HG02763 (cell line): ENCODE measurements around the gene DNAJB2.
A peak's percentile ranks its signal among the peaks of the same experiment; 100 is the strongest.
"Not testable (repeated sequence)": the region's sequence is repeated elsewhere in the genome, so short reads cannot be mapped to it uniquely, and the experiment has no call there.

Experiments used
- ATAC-seq: cut with Tn5 transposase; IDR thresholded peaks from one replicate; pipeline ENCODE4 v1.9.1; 2021; ENCODE audit warnings: mild to moderate bottlenecking, moderate library complexity; ENCODE audit not compliant: unreplicated experiment

Gene DNAJB2

DNA sequence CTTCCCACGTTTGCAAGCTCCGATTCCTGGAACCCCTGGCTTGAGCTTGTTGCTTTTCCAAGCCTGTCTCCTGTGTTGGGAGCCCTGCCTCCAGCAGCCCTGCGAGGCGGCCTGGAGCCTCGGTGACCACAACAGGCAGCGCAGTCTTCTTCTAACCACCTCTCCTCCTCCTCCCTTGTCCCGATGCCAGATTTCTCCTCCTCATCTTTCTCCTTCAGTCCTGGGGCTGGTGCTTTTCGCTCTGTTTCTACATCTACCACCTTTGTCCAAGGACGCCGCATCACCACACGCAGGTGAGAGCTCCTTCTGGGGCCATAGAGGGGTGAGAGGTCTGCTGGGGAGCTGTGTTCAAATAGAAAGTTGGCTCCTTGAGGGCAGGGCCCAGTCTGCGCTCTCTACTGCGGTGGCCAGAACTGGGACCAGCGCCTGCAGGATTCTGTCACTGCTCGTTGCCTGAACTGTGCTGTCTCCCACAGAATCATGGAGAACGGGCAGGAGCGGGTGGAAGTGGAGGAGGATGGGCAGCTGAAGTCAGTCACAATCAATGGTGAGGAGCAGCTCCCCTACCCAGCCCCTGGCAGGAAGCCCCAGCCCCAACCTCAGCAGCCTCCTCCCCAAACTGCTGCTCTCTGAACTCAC, 3.9 kb downstream of the DNAJB2 start:
- no peak for ATAC-seq

DNA sequence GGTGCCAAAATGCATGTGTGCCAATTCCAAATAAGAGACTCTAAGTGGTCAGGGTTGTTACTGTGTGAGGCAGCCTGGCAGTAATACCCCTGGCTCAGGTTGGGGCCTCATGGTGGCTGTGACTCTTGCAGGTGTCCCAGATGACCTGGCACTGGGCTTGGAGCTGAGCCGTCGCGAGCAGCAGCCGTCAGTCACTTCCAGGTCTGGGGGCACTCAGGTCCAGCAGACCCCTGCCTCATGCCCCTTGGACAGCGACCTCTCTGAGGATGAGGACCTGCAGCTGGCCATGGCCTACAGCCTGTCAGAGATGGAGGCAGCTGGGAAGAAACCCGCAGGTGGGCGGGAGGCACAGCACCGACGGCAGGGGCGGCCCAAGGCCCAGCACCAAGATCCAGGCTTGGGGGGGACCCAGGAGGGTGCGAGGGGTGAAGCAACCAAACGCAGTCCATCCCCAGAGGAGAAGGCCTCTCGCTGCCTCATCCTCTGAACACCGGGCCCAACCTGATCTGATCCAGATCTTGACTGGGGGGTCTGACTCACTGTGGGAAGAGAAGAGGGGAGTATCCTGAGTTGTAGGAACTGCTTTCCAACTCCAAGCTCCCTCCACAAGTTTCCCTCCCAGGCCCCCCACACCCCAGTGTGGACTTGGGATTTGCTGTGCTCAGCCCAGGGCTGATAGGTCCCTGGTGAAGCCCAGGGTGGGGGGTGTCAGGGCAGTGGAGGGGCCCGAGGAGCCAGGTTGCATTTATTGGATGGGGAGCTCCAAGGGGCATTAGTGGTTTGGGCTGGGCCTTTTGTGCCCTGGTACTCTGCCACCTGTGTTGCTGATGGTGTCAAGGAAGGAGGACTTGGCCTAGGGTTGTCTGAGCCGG, 5.6 kb downstream of the DNAJB2 start:
- ATAC-seq, result no peak

- no peak for ATAC-seq
These were observed 6.2 kb downstream of the DNAJB2 start for GRCh38 chr2:219285373-219285735.

- no peak for ATAC-seq
These were observed 6.8 kb downstream of the DNAJB2 start for GRCh38 chr2:219285894-219286425.

DNA sequence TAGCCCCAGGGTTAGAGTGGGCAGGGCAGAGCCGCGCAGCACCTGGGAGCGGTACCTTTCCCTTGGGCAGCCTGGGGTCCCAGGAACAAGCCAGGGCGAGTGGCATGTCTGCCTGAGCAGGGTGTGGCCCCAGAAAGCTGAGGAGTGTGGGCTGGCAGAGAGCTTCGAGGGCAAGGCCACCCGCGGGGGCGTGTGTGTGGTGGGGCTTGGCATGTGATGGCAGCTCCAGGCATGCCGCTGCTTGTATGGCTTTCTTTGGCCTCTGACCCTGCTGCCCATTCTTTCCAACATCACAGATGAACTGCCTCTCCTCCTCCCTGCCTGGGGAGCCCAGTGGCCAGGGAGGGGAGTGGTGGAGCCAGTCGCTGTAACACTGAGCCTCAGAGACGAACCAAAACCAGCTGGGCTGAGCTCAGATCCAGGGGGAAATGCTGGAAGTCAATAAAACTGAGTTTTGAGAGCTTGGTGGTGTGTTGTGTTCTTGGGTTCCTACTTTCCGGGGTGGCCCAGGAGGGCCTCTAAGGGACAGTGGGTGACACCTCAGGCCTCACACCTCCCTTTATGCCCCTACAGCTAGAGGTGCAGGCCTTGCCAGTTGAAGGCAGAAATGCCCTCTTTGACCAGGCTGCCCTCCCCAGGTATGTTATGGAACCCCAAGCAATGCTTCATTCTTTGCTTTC, 7.4 kb downstream of the DNAJB2 start:
- no peak for ATAC-seq

DNA sequence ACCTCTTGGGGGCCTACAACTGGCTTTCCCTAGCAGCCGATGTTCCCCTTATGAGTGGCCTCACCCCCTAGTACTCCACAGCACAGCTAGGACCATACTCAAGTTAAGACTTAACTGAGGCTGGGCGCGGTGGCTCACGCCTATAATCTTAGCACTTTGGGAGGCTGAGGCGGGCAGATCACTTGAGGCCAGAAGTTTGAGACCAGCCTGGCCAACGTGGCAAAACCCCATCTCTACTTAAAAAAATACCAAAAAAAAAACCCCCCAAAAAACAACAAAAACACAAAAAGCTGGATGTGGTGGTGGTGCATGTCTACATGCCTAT, 7.9 kb downstream of the DNAJB2 start:
- not testable (repeated sequence) for ATAC-seq

- ATAC-seq, result no peak
These were observed 8.6 kb downstream of the DNAJB2 start for GRCh38 chr2:219287580-219288265.

DNA sequence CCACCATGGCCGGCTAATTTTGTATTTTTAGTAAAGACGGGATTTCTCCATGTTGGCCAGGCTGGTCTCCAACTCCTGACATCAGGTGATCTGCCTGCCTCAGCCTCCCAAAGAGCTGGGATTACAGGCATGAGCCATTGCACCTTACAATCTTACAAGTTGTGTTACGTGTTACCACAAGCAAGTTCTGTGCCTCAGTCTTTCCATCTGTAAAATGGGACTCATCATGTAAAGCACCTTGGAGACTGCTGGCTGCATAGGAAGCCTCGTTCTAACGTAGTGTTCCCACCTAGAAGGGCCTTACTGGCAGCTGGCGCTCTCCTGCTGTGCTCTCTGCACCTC, 10.0 kb downstream of the DNAJB2 start:
- ATAC-seq, result no peak

GRCh38 chr2:219289537-219290361, 10.6 kb downstream of the DNAJB2 start:
- no peak for ATAC-seq

DNA sequence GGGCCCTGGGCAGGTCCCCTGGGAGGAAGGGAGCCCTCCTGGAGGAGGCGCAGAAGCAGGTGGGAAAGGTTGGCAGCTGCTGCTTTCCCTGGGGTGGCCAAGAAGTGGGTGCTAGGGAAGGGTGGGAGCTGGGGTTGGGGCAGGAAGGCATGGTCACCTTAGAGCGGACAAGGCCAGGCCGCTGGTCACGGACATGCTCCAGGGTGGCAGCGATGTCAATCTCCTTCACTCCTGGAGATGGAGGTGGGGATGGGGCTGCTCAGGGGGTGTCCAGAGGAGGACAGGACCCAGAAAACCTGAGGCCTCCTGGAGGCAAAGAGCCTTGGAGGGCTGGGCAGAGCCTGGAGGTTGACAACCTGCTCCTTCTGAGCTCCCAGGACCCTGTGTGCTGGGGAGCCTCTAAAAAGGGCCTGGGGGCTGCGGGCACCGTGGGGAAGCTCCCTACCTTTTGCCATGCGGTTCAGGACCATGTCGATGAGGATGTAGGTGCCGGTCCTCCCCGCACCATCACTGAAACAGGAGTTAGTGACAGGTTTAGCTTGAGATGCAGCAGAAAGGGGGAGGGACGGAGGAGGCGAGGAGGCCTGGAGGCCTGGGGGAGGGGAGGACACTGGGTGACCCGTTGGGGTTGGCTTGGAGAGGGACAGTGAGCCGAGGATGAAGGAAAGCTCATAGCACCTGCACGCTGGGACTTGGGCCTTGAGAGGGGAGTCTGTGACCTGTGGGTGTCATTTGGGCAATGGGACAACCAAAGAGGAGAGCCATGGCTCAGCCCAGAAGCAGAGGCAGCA, 11.4 kb downstream of the DNAJB2 start:
- no peak for ATAC-seq

GRCh38 chr2:219291394-219291793, 12.2 kb downstream of the DNAJB2 start:
- ATAC-seq, result no peak

DNA sequence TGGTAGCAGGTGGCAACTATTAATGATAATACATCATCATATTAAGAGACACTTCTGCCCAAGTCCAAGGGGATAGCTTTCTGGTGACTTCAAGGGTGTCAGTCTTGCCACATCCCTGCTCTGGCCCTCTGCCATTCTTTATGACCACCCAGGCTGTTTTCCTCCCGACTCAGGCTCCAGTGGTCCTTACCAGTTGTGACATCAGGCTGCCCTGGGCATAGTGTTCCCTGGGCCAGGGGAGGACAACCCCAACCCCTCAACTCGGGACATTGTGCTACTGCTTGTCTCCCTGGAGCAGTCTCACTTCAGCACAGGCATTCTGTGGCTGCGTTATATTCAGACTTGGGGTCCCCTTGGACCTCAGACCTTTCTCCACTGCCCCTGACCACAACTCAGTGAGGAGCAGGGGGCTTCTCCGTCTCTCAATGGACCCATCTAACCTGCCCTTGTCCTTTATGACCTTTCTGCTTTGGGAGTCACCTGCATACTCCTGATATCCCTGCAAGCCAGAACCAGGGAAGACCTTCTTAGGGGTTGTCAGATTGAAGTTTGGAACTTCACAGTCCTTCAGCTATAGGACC, 12.8 kb downstream of the DNAJB2 start:
- no peak for ATAC-seq

GRCh38 chr2:219292616-219293015, 13.4 kb downstream of the DNAJB2 start:
- no peak for ATAC-seq

- no peak for ATAC-seq
These were observed 14.6 kb downstream of the DNAJB2 start for GRCh38 chr2:219293736-219294231.

DNA sequence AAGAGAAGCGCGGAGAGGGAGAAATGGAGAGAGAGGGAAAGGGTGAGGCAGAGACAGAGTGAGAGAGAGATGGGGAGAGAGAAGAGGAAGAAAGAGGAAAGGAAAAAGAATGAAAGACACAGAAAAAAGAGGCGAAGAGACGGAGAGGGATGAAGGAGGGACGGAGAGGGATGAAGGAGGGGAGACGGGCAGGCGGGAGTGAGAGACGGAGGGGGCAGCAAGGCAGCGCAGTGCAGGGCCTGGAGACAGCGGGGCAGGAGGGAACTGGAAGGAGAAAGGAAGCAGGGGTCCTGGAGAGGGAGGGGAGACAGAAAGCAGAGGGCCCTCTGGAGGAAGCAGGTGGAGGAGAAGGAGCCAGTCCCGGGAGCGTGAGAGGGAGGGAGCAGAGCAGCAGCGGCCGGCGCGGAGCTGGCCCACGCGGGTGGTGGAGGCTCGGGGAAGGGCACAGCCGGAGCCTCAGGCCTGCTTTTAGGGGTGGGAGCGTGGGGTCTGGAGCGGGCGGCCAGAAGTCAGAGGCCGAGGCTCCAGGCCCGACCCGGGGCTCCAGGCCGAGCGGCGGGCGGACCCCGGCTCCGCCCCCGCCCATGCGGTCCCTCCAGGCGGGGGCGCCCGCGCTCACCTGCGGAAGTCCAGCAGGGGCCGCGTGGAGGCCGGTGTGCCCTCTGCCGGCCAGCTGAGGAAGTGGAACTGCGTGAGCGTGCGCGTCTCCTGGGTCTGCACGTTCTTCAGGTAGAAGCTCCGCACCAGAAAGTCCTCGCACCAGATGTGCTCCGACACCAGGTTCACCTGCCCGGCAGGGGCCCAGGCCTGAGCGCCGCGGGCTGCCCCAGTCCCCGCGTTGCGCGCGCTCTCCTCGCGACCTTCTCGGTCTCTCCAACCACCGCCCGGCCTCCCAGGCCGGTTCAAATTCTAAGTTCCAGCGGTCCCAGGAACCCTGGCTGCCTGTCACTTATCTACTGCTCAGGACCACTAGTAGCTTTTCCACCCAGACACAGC, 15.5 kb downstream of the DNAJB2 start:
- peak; percentile 84 for ATAC-seq

GRCh38 chr2:219296142-219296541, 17.0 kb downstream of the DNAJB2 start:
- ATAC-seq, result no peak

GRCh38 chr2:219296631-219297391, 17.6 kb downstream of the DNAJB2 start:
- ATAC-seq, result no peak
